SU-DHL-6 (cell line): ENCODE measurements around the gene PLCL1.

Experiments
- CTCF ChIP-seq: fragments of 200-600 bp; sonication (generic); IDR thresholded peaks from one replicate; pipeline ENCODE4 v1.5.1; 2017; ENCODE audit warnings: antibody characterized with exemption, mild to moderate bottlenecking, low read length, moderate library complexity; ENCODE audit not compliant: insufficient read depth, poor library complexity, severe bottlenecking
- EZH2phosphoT487 ChIP-seq: fragments of 200-600 bp; sonication (generic), shearing (Covaris generic); conservative IDR thresholded peaks from 2 replicates; pipeline ENCODE4 v1.6.1; 2018; ENCODE audit warnings: mild to moderate bottlenecking, antibody characterized with exemption, low read length, moderate library complexity, mixed read lengths

- no peak for TF ChIP-seq CTCF
- no peak for TF ChIP-seq EZH2phosphoT487
These were observed 63.2 kb downstream of the PLCL1 start for GRCh38 chr2:197867624-197868023.
